ENCODE data around the gene TNFRSF13B. TPM values are rescaled to one million over a fixed set of nuclear protein-coding genes. Genes with fewer than 3 reads are reported as not detected.
"Not testable (repeated sequence)": the region's sequence is repeated elsewhere in the genome, so short reads cannot be mapped to it uniquely, and the experiment has no call there.

Gene TNFRSF13B
- total RNA-seq, 1 donor from 2014 or later: not detected

- DNase-seq (ENCODE audit: low spot score): no peak
- H3K27me3 Mint-ChIP-seq (ENCODE audit: unreplicated experiment): no peaks in the 10 kb centered on the region
- no peak for TF ChIP-seq CTCF (IDR thresholded peaks at IDR 0.05; ENCODE audit: unreplicated experiment)
- H3K4me1 Mint-ChIP-seq (ENCODE audit: unreplicated experiment): peaks cover 5% of the 10 kb centered on the region
- no peak overlapping the region for H3K27ac Mint-ChIP-seq (ENCODE audit: unreplicated experiment)
- no peaks in the 10 kb centered on the region for H3K36me3 Mint-ChIP-seq (ENCODE audit: low read depth, unreplicated experiment)
- H3K4me3 Mint-ChIP-seq (ENCODE audit: unreplicated experiment): no peak overlapping the region
- no peaks in the 10 kb centered on the region for H3K9me3 Mint-ChIP-seq (ENCODE audit: unreplicated experiment)
Observed at GRCh38 chr17:17015230-17015629, 43.3 kb upstream of the TNFRSF13B start.

GRCh38 chr17:17014748-17015124, 42.8 kb upstream of the TNFRSF13B start:
- H3K27ac Mint-ChIP-seq (ENCODE audit: unreplicated experiment); H3K4me1 Mint-ChIP-seq (ENCODE audit: unreplicated experiment); H3K36me3 Mint-ChIP-seq (ENCODE audit: low read depth, unreplicated experiment); DNase-seq (ENCODE audit: low spot score); H3K27me3 Mint-ChIP-seq (ENCODE audit: unreplicated experiment); H3K4me3 Mint-ChIP-seq (ENCODE audit: unreplicated experiment); H3K9me3 Mint-ChIP-seq (ENCODE audit: unreplicated experiment): not testable (repeated sequence)

- not testable (repeated sequence) for DNase-seq (ENCODE audit: low spot score); H3K4me3 Mint-ChIP-seq (ENCODE audit: unreplicated experiment); H3K9me3 Mint-ChIP-seq (ENCODE audit: unreplicated experiment); H3K27me3 Mint-ChIP-seq (ENCODE audit: unreplicated experiment); H3K36me3 Mint-ChIP-seq (ENCODE audit: low read depth, unreplicated experiment); H3K27ac Mint-ChIP-seq (ENCODE audit: unreplicated experiment); H3K4me1 Mint-ChIP-seq (ENCODE audit: unreplicated experiment)
Observed at GRCh38 chr17:17013828-17014747, 42.2 kb upstream of the TNFRSF13B start.

GRCh38 chr17:17011043-17011907, 39.4 kb upstream of the TNFRSF13B start:
- not testable (repeated sequence) for H3K4me1 Mint-ChIP-seq (ENCODE audit: unreplicated experiment); DNase-seq (ENCODE audit: low spot score); H3K27ac Mint-ChIP-seq (ENCODE audit: unreplicated experiment); H3K36me3 Mint-ChIP-seq (ENCODE audit: low read depth, unreplicated experiment); H3K27me3 Mint-ChIP-seq (ENCODE audit: unreplicated experiment); H3K4me3 Mint-ChIP-seq (ENCODE audit: unreplicated experiment); H3K9me3 Mint-ChIP-seq (ENCODE audit: unreplicated experiment)

- not testable (repeated sequence) for DNase-seq (ENCODE audit: low spot score); H3K27me3 Mint-ChIP-seq (ENCODE audit: unreplicated experiment); H3K9me3 Mint-ChIP-seq (ENCODE audit: unreplicated experiment)
Observed at GRCh38 chr17:17010545-17011034, 38.7 kb upstream of the TNFRSF13B start.

GRCh38 chr17:17009972-17010371, 38.1 kb upstream of the TNFRSF13B start:
- H3K4me1 Mint-ChIP-seq (ENCODE audit: unreplicated experiment); H3K27ac Mint-ChIP-seq (ENCODE audit: unreplicated experiment); H3K27me3 Mint-ChIP-seq (ENCODE audit: unreplicated experiment); H3K4me3 Mint-ChIP-seq (ENCODE audit: unreplicated experiment); DNase-seq (ENCODE audit: low spot score); H3K36me3 Mint-ChIP-seq (ENCODE audit: low read depth, unreplicated experiment); H3K9me3 Mint-ChIP-seq (ENCODE audit: unreplicated experiment): not testable (repeated sequence)

More at GRCh38 chr17:17010545-17011034, 38.7 kb upstream of the TNFRSF13B start:
- not testable (repeated sequence) for H3K4me1 Mint-ChIP-seq (ENCODE audit: unreplicated experiment); H3K27ac Mint-ChIP-seq (ENCODE audit: unreplicated experiment); H3K4me3 Mint-ChIP-seq (ENCODE audit: unreplicated experiment); H3K36me3 Mint-ChIP-seq (ENCODE audit: low read depth, unreplicated experiment)

- not testable (repeated sequence) for H3K9me3 Mint-ChIP-seq (ENCODE audit: unreplicated experiment); H3K4me1 Mint-ChIP-seq (ENCODE audit: unreplicated experiment); H3K36me3 Mint-ChIP-seq (ENCODE audit: low read depth, unreplicated experiment); DNase-seq (ENCODE audit: low spot score); H3K4me3 Mint-ChIP-seq (ENCODE audit: unreplicated experiment); H3K27ac Mint-ChIP-seq (ENCODE audit: unreplicated experiment); H3K27me3 Mint-ChIP-seq (ENCODE audit: unreplicated experiment)
Observed at GRCh38 chr17:17008621-17009397, 36.9 kb upstream of the TNFRSF13B start.

GRCh38 chr17:17007891-17008290, 36.0 kb upstream of the TNFRSF13B start:
- not testable (repeated sequence) for H3K9me3 Mint-ChIP-seq (ENCODE audit: unreplicated experiment); H3K27me3 Mint-ChIP-seq (ENCODE audit: unreplicated experiment); H3K36me3 Mint-ChIP-seq (ENCODE audit: low read depth, unreplicated experiment); H3K4me1 Mint-ChIP-seq (ENCODE audit: unreplicated experiment); H3K27ac Mint-ChIP-seq (ENCODE audit: unreplicated experiment); DNase-seq (ENCODE audit: low spot score); H3K4me3 Mint-ChIP-seq (ENCODE audit: unreplicated experiment)

- DNase-seq (ENCODE audit: low spot score); H3K27ac Mint-ChIP-seq (ENCODE audit: unreplicated experiment); H3K9me3 Mint-ChIP-seq (ENCODE audit: unreplicated experiment); H3K4me3 Mint-ChIP-seq (ENCODE audit: unreplicated experiment); H3K36me3 Mint-ChIP-seq (ENCODE audit: low read depth, unreplicated experiment); H3K27me3 Mint-ChIP-seq (ENCODE audit: unreplicated experiment): not testable (repeated sequence)
- peaks cover 13% of the 10 kb centered on the region for H3K4me1 Mint-ChIP-seq (ENCODE audit: unreplicated experiment)
Observed at GRCh38 chr17:17004997-17005614, 33.2 kb upstream of the TNFRSF13B start.

Data from endothelial cell (in vitro differentiated cells).